GM19023 (cell line): ENCODE results near the gene SH3PXD2B.
"Not testable (repeated sequence)": the region's sequence is repeated elsewhere in the genome, so short reads cannot be mapped to it uniquely, and the experiment has no call there.

ENCODE experiments used
- ATAC-seq: cut with Tn5 transposase; IDR thresholded peaks from one replicate; pipeline ENCODE4 v1.9.1; 2021; ENCODE audit warnings: mild to moderate bottlenecking, moderate library complexity; ENCODE audit not compliant: unreplicated experiment

SH3PXD2B gene

GRCh38 chr5:172486451-172486850 is 32.1 kb upstream of the SH3PXD2B start:
- no peak for ATAC-seq

GRCh38 chr5:172485511-172486202 is 31.3 kb upstream of the SH3PXD2B start:
- ATAC-seq, result no peak

GRCh38 chr5:172484664-172485063 is 30.3 kb upstream of the SH3PXD2B start:
- no peak for ATAC-seq

GRCh38 chr5:172482156-172483020 is 28.1 kb upstream of the SH3PXD2B start:
- no peak for ATAC-seq

- ATAC-seq, result no peak
These were observed 26.9 kb upstream of the SH3PXD2B start for GRCh38 chr5:172481011-172481800.

GRCh38 chr5:172479784-172480115 is 25.4 kb upstream of the SH3PXD2B start:
- ATAC-seq, result no peak

GRCh38 chr5:172479034-172479783 is 24.9 kb upstream of the SH3PXD2B start:
- peak; percentile 72 for ATAC-seq

GRCh38 chr5:172478695-172479033 is 24.3 kb upstream of the SH3PXD2B start:
- not testable (repeated sequence) for ATAC-seq

GRCh38 chr5:172478256-172478655 is 23.9 kb upstream of the SH3PXD2B start:
- ATAC-seq, result no peak

GRCh38 chr5:172477466-172477865 is 23.1 kb upstream of the SH3PXD2B start:
- ATAC-seq, result no peak

GRCh38 chr5:172474293-172474692 is 20.0 kb upstream of the SH3PXD2B start:
- ATAC-seq, result no peak

- ATAC-seq, result no peak
These were observed 19.1 kb upstream of the SH3PXD2B start for GRCh38 chr5:172473427-172473826.

GRCh38 chr5:172469697-172470096 is 15.4 kb upstream of the SH3PXD2B start:
- no peak for ATAC-seq

GRCh38 chr5:172466062-172466461 is 11.7 kb upstream of the SH3PXD2B start:
- no peak for ATAC-seq

GRCh38 chr5:172463031-172463430 is 8.7 kb upstream of the SH3PXD2B start:
- ATAC-seq, result no peak

- ATAC-seq, result no peak
These were observed 5.4 kb upstream of the SH3PXD2B start for GRCh38 chr5:172459783-172460165.

- ATAC-seq, result no peak
These were observed 4.9 kb upstream of the SH3PXD2B start for GRCh38 chr5:172458976-172459782.

- no peak for ATAC-seq
These were observed 1.9 kb upstream of the SH3PXD2B start for GRCh38 chr5:172456076-172456722.

- ATAC-seq, result no peak
These were observed 1.3 kb upstream of the SH3PXD2B start for GRCh38 chr5:172455511-172456061.

- no peak for ATAC-seq
These were observed 709 bp upstream of the SH3PXD2B start for GRCh38 chr5:172455087-172455381.
